Muscle layer of colon (tissue), 2 donors: ENCODE measurements around the gene C2CD5.
A peak's percentile ranks its signal among the peaks of the same experiment; 100 is the strongest.
"Not testable (repeated sequence)": the region's sequence is repeated elsewhere in the genome, so short reads cannot be mapped to it uniquely, and the experiment has no call there.

ENCODE experiments used
- H3K27ac ChIP-seq: one replicate; pipeline ENCODE4 v1.7.0; 2013; ENCODE audit warnings: low read depth, mild to moderate bottlenecking, low read length, moderate library complexity
- H3K27me3 ChIP-seq, 2 donors: one replicate each; pipeline ENCODE4 v1.7.0; 2013; ENCODE audit warnings: low read length in 2 of 2, mild to moderate bottlenecking in 2 of 2; ENCODE audit not compliant: insufficient read depth in 2 of 2, control insufficient read depth in 1 of 2
- H3K36me3 ChIP-seq: one replicate; pipeline ENCODE4 v1.7.0; 2013; ENCODE audit warnings: mild to moderate bottlenecking, low read length; ENCODE audit not compliant: insufficient read depth
- H3K4me1 ChIP-seq: one replicate; pipeline ENCODE4 v1.7.0; 2013; ENCODE audit warnings: mild to moderate bottlenecking, low read length; ENCODE audit not compliant: insufficient read depth
- H3K4me3 ChIP-seq, 2 donors: one replicate each; pipeline ENCODE4 v1.7.0; 2013; ENCODE audit warnings: low read length in 2 of 2, low read depth in 1 of 2, mild to moderate bottlenecking in 1 of 2, moderate library complexity in 1 of 2
- H3K9ac ChIP-seq: one replicate; pipeline ENCODE4 v1.7.0; 2013; ENCODE audit warnings: low read length
- H3K9me3 ChIP-seq: one replicate; pipeline ENCODE4 v1.7.0; 2013; ENCODE audit warnings: mild to moderate bottlenecking, low read length
- donor health status: abdominal sarcoma.
- donor health status: Adenocarcinoma of cecum.

Gene C2CD5

GRCh38 chr12:22444317-22444665 lies 100.1 kb downstream of the C2CD5 start:
- H3K27me3 ChIP-seq, H3K9me3 ChIP-seq, H3K4me3 ChIP-seq, H3K9ac ChIP-seq, H3K27ac ChIP-seq, H3K4me1 ChIP-seq, H3K36me3 ChIP-seq: not testable (repeated sequence)

GRCh38 chr12:22443379-22444316 lies 100.7 kb downstream of the C2CD5 start:
- no peak overlapping the region for H3K27ac ChIP-seq
- no peaks in the 10 kb centered on the region for H3K9me3 ChIP-seq
- H3K36me3 ChIP-seq = no peaks in the 10 kb centered on the region
- no peaks in the 10 kb centered on the region for H3K27me3 ChIP-seq
- H3K9ac ChIP-seq = no peak overlapping the region
- peaks cover 7% of the 10 kb centered on the region for H3K4me1 ChIP-seq
- no peak overlapping the region for H3K4me3 ChIP-seq

- no peaks in the 10 kb centered on the region for H3K9me3 ChIP-seq
- H3K27me3 ChIP-seq = no peaks in the 10 kb centered on the region
- H3K36me3 ChIP-seq = no peaks in the 10 kb centered on the region
- H3K27ac ChIP-seq = no peak overlapping the region
- H3K4me3 ChIP-seq = no peak overlapping the region
- no peaks in the 10 kb centered on the region for H3K4me1 ChIP-seq
- no peak overlapping the region for H3K9ac ChIP-seq
These were observed 107.1 kb downstream of the C2CD5 start for GRCh38 chr12:22437031-22437806.

- H3K4me1 ChIP-seq = no peaks in the 10 kb centered on the region
- H3K36me3 ChIP-seq = no peaks in the 10 kb centered on the region
- no peak overlapping the region for H3K4me3 ChIP-seq
- no peaks in the 10 kb centered on the region for H3K9me3 ChIP-seq
- no peak overlapping the region for H3K9ac ChIP-seq
- H3K27me3 ChIP-seq = no peaks in the 10 kb centered on the region
- H3K27ac ChIP-seq = no peak overlapping the region
These were observed 108.8 kb downstream of the C2CD5 start for GRCh38 chr12:22435583-22435982.

GRCh38 chr12:22431693-22432251 lies 112.6 kb downstream of the C2CD5 start:
- H3K9me3 ChIP-seq = no peaks in the 10 kb centered on the region
- H3K4me3 ChIP-seq = no peak overlapping the region
- no peaks in the 10 kb centered on the region for H3K36me3 ChIP-seq
- no peak overlapping the region for H3K27ac ChIP-seq
- H3K9ac ChIP-seq = no peak overlapping the region
- H3K27me3 ChIP-seq = no peaks in the 10 kb centered on the region
- H3K4me1 ChIP-seq = no peaks in the 10 kb centered on the region

GRCh38 chr12:22416801-22417200 lies 127.5 kb downstream of the C2CD5 start:
- H3K9ac ChIP-seq = no peak overlapping the region
- H3K27ac ChIP-seq = no peak overlapping the region
- H3K4me3 ChIP-seq = no peak overlapping the region
- H3K36me3 ChIP-seq = no peaks in the 10 kb centered on the region
- H3K27me3 ChIP-seq = no peaks in the 10 kb centered on the region
- H3K4me1 ChIP-seq = peaks cover 25% of the 10 kb centered on the region
- no peaks in the 10 kb centered on the region for H3K9me3 ChIP-seq

- Histone ChIP-seq H3K27ac (no peak overlapping the region), H3K9ac (no peak overlapping the region), H3K4me1 (peaks cover 25% of the 10 kb centered on the region), H3K4me3 (peak overlapping the region in 1 of 2 donors; percentile 25), H3K36me3 (no peaks in the 10 kb centered on the region), H3K27me3 (no peaks in the 10 kb centered on the region), H3K9me3 (no peaks in the 10 kb centered on the region)
These were observed 128.7 kb downstream of the C2CD5 start for GRCh38 chr12:22415342-22416309.

GRCh38 chr12:22414742-22415141 lies 129.6 kb downstream of the C2CD5 start:
- no peak overlapping the region for H3K4me3 ChIP-seq
- H3K9ac ChIP-seq = no peak overlapping the region
- H3K4me1 ChIP-seq = peaks cover 25% of the 10 kb centered on the region
- H3K36me3 ChIP-seq = no peaks in the 10 kb centered on the region
- no peaks in the 10 kb centered on the region for H3K9me3 ChIP-seq
- H3K27me3 ChIP-seq = no peaks in the 10 kb centered on the region
- H3K27ac ChIP-seq = no peak overlapping the region

GRCh38 chr12:22413592-22413991 lies 130.8 kb downstream of the C2CD5 start:
- Histone ChIP-seq H3K36me3 (no peaks in the 10 kb centered on the region), H3K27ac (no peak overlapping the region), H3K4me3 (no peak overlapping the region), H3K4me1 (peaks cover 28% of the 10 kb centered on the region), H3K27me3 (no peaks in the 10 kb centered on the region), H3K9ac (no peak overlapping the region), H3K9me3 (no peaks in the 10 kb centered on the region)

GRCh38 chr12:22412581-22412980 lies 131.8 kb downstream of the C2CD5 start:
- Histone ChIP-seq H3K27ac (no peak overlapping the region), H3K9me3 (no peaks in the 10 kb centered on the region), H3K4me1 (peaks cover 31% of the 10 kb centered on the region), H3K4me3 (no peak overlapping the region), H3K36me3 (no peaks in the 10 kb centered on the region), H3K9ac (no peak overlapping the region), H3K27me3 (no peaks in the 10 kb centered on the region)

GRCh38 chr12:22410486-22410885 lies 133.9 kb downstream of the C2CD5 start:
- no peaks in the 10 kb centered on the region for H3K36me3 ChIP-seq
- H3K27me3 ChIP-seq = no peaks in the 10 kb centered on the region
- H3K9ac ChIP-seq = no peak overlapping the region
- no peaks in the 10 kb centered on the region for H3K9me3 ChIP-seq
- peaks cover 20% of the 10 kb centered on the region for H3K4me1 ChIP-seq
- no peak overlapping the region for H3K27ac ChIP-seq
- H3K4me3 ChIP-seq = no peak overlapping the region
